PC-3 (cell line): ENCODE measurements around the gene PARP16. TPM values are rescaled to one million over a fixed set of nuclear protein-coding genes. Genes with fewer than 3 reads are reported as not detected.

ENCODE experiments used
- ATAC-seq: fragments of 200-7000 bp; cut with Tn5 transposase; 2 replicates; pipeline ENCODE4 v1.9.1; 2020; ENCODE audit warnings: mild to moderate bottlenecking, moderate library complexity
- BruUV-seq: library from RNA; stranded (reverse); fragments of 400-500 nt; replicated peaks from 2 replicates; lab custom pipeline; 2021; lab: Mats Ljungman, UMichigan
- CTCF ChIA-PET: fragments of 300-600 bp; sonication (Branson Sonifier 250); formaldehyde crosslinking; loops from one replicate; lab custom pipeline; 2022; ENCODE audit warnings: antibody characterized with exemption; lab: Charles Lee
- POLR2A ChIA-PET: fragments of 300-600 bp; sonication (Branson Sonifier 250); formaldehyde crosslinking; loops from one replicate; lab custom pipeline; 2022; ENCODE audit warnings: antibody characterized with exemption; ENCODE audit not compliant: unreplicated experiment; lab: Charles Lee
- DNase-seq: peaks from one replicate; pipeline ENCODE4 v3.0.0-alpha.2; 2015
- H2AFZ ChIP-seq: fragments of 300-600 bp; sonication (generic); 2 replicates; pipeline ENCODE4 v1.6.0; 2016; ENCODE audit warnings: antibody characterized with exemption, low read length
- H3F3A ChIP-seq: fragments of 300-600 bp; sonication (generic); one replicate; pipeline ENCODE4 v1.6.0; 2017; ENCODE audit warnings: antibody characterized with exemption, low read length, control low read depth, mild to moderate bottlenecking; ENCODE audit not compliant: unreplicated experiment
- H3K27ac ChIP-seq: fragments of 300-600 bp; sonication (generic); 2 replicates; pipeline ENCODE4 v1.5.1; 2016; ENCODE audit warnings: mild to moderate bottlenecking, low read length
- H3K27me3 ChIP-seq: fragments of 300-600 bp; sonication (generic); 2 replicates; pipeline ENCODE4 v1.6.1; 2016; ENCODE audit warnings: low read length, mixed read lengths
- H3K36me3 ChIP-seq: fragments of 300-600 bp; sonication (generic); 2 replicates; pipeline ENCODE4 v1.6.1; 2016; ENCODE audit warnings: low read depth, mixed run types, low read length, mixed read lengths
- H3K4me1 ChIP-seq: fragments of 300-600 bp; sonication (generic); 2 replicates; pipeline ENCODE4 v1.5.1; 2016; ENCODE audit warnings: low read length; ENCODE audit not compliant: insufficient read depth
- H3K4me2 ChIP-seq: fragments of 300-600 bp; sonication (generic); 2 replicates; pipeline ENCODE4 v1.6.0; 2016; ENCODE audit warnings: low read length
- H3K4me3 ChIP-seq: fragments of 300-600 bp; sonication (generic); 2 replicates; pipeline ENCODE4 v1.5.1; 2016; ENCODE audit warnings: mild to moderate bottlenecking, low read length, mixed read lengths
- H3K79me2 ChIP-seq: fragments of 300-600 bp; sonication (generic); 2 replicates; pipeline ENCODE4 v1.6.1; 2017; ENCODE audit warnings: low read length, mixed read lengths
- H3K9ac ChIP-seq: fragments of 300-600 bp; sonication (generic); 2 replicates; pipeline ENCODE4 v1.6.0; 2016; ENCODE audit warnings: mild to moderate bottlenecking, low read length
- H3K9me2 ChIP-seq: fragments of 300-600 bp; sonication (generic); replicated peaks from 2 replicates; pipeline ENCODE4 v1.6.1; 2016; ENCODE audit warnings: mixed run types, low read length, mixed read lengths
- H3K9me3 ChIP-seq: fragments of 300-600 bp; sonication (generic); 2 replicates; pipeline ENCODE4 v1.6.1; 2016; ENCODE audit warnings: low read length, mixed read lengths
- H4K20me1 ChIP-seq: fragments of 300-600 bp; sonication (generic); 2 replicates; pipeline ENCODE4 v1.6.1; 2016; ENCODE audit warnings: low read length, mixed read lengths
- EZH2 ChIP-seq: fragments of 300-600 bp; sonication (generic); IDR thresholded peaks from one replicate; pipeline ENCODE4 v1.6.1; 2017; ENCODE audit warnings: antibody characterized with exemption, mild to moderate bottlenecking, low read length; ENCODE audit not compliant: unreplicated experiment
- EZH2phosphoT487 ChIP-seq: fragments of 300-600 bp; sonication (generic); IDR thresholded peaks from 2 replicates; pipeline ENCODE4 v1.6.1; 2018; ENCODE audit warnings: mild to moderate bottlenecking, antibody characterized with exemption, low read length, borderline replicate concordance
- intact Hi-C: fragments of 100-400 bp; cut with micrococcal nuclease; formaldehyde crosslinking; loops from 2 replicates; pipeline ENCODE4 v1.9.0; 2023
- total RNA-seq: library from RNA; depleted of rRNA; stranded (reverse); fragments of >200 nt; gene quantifications from 2 replicates; pipeline ENCODE4 v1.2.3, GENCODE V29; 2014
- TF ChIP-seq, protein P1 (sequence below): fragments of 300-600 bp; sonication (generic); conservative IDR thresholded peaks from 2 replicates; pipeline ENCODE4 v1.5.1; 2017; ENCODE audit warnings: antibody characterized with exemption, low read depth, mild to moderate bottlenecking, low read length

The PARP16 gene
- total RNA-seq, 1 experiment from 2014 or later = 6.4 TPM

DNA sequence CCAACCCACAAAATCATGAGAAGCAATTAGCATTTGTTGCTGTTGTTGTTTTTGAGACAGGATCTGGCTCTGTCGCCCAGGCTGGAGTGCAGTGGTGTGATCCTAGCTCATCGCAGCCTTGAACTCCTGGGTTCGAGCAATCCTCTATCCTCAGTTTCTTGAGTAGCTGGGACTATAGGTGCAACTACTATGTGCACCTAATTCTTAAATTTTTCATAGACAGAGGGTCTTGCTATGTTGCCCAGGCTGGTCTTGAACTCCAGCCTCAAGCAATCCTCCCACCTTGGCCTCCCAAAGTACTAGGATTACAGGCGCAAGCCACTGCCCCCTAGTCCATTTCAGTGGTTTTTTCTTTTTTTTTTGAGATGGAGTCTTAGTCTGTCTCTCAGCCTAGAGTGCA lies 18.3 kb downstream of the PARP16 start:
- Histone ChIP-seq H3K9me3 (no peaks in the 10 kb centered on the region), H3K4me2 (no peak overlapping the region), H3K79me2 (no peaks in the 10 kb centered on the region), H3K36me3 (peaks cover 3% of the 10 kb centered on the region; the same call in 1 of the 2 replicates), H3K27me3 (no peaks in the 10 kb centered on the region), H2AFZ (no peak overlapping the region), H3K9me2 (no peaks in the 10 kb centered on the region), H3K27ac (no peak overlapping the region), H3K4me1 (no peaks in the 10 kb centered on the region), H3K4me3 (no peak overlapping the region), H3K9ac (no peak overlapping the region), H4K20me1 (no peaks in the 10 kb centered on the region), H3F3A (no peaks in the 10 kb centered on the region)
- BruUV-seq = no TSS peak
- CTCF ChIA-PET = no interaction called here
- intact Hi-C loops = no loop called here
- DNase-seq = no peak
- POLR2A ChIA-PET = no interaction called here
- no peak for ATAC-seq
- no peak for TF ChIP-seq EZH2phosphoT487
- TF ChIP-seq, protein P1, sequence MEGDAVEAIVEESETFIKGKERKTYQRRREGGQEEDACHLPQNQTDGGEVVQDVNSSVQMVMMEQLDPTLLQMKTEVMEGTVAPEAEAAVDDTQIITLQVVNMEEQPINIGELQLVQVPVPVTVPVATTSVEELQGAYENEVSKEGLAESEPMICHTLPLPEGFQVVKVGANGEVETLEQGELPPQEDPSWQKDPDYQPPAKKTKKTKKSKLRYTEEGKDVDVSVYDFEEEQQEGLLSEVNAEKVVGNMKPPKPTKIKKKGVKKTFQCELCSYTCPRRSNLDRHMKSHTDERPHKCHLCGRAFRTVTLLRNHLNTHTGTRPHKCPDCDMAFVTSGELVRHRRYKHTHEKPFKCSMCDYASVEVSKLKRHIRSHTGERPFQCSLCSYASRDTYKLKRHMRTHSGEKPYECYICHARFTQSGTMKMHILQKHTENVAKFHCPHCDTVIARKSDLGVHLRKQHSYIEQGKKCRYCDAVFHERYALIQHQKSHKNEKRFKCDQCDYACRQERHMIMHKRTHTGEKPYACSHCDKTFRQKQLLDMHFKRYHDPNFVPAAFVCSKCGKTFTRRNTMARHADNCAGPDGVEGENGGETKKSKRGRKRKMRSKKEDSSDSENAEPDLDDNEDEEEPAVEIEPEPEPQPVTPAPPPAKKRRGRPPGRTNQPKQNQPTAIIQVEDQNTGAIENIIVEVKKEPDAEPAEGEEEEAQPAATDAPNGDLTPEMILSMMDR = no peak
- no peak for TF ChIP-seq EZH2

GRCh38 chr15:65266469-65266868 lies 20.2 kb downstream of the PARP16 start:
- Histone ChIP-seq H3K9ac (no peak overlapping the region), H3K27ac (no peak overlapping the region), H3K79me2 (no peaks in the 10 kb centered on the region), H3K4me2 (no peak overlapping the region), H2AFZ (no peak overlapping the region), H3K9me3 (no peaks in the 10 kb centered on the region), H3K27me3 (no peaks in the 10 kb centered on the region), H3F3A (no peaks in the 10 kb centered on the region), H4K20me1 (no peaks in the 10 kb centered on the region), H3K4me1 (no peaks in the 10 kb centered on the region), H3K36me3 (peaks cover 3% of the 10 kb centered on the region; the same call in 1 of the 2 replicates), H3K4me3 (no peak overlapping the region), H3K9me2 (no peaks in the 10 kb centered on the region)
- POLR2A ChIA-PET = no interaction called here
- CTCF ChIA-PET = no interaction called here
- TF ChIP-seq EZH2 (no peak), EZH2phosphoT487 (no peak)
- TF ChIP-seq, protein P1 = no peak
- DNase-seq = no peak
- BruUV-seq = no TSS peak
- ATAC-seq = no peak
- intact Hi-C loops = no loop called here

DNA sequence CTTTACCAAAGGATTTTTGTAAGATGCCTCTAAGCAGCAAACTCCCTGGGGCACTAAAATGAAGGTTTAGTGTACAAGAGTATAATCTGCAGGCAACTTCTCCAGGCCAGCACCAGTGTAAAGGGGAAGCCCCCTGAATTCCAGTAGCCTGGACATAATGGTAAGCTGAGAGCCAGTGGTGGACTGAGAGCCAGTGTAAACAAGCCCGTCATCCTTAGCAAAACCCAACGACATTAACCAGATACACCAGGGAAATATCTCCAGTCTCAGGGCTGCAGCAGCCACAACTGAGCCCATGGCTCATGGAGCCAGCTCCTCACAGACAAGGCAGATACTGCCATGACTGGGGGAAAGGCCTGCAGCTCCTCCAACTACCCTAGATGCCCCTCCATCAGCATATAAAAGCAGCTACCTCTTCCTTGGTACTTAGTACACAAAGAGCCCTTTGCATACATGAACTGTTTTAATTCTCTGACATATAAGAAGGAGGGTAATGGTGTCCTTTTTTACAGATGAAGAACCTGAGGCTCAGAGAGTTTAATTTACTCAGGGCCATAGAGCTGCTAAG lies 21.7 kb downstream of the PARP16 start:
- ATAC-seq = no peak
- Histone ChIP-seq H3F3A (no peaks in the 10 kb centered on the region), H3K27me3 (no peaks in the 10 kb centered on the region), H3K4me1 (no peaks in the 10 kb centered on the region), H3K36me3 (peaks cover 3% of the 10 kb centered on the region; the same call in 1 of the 2 replicates), H3K9me3 (no peaks in the 10 kb centered on the region), H3K4me2 (no peak overlapping the region), H3K4me3 (no peak overlapping the region), H3K79me2 (no peaks in the 10 kb centered on the region), H2AFZ (no peak overlapping the region), H4K20me1 (no peaks in the 10 kb centered on the region), H3K9ac (no peak overlapping the region), H3K9me2 (no peaks in the 10 kb centered on the region), H3K27ac (no peak overlapping the region)
- DNase-seq = no peak
- no TSS peak for BruUV-seq
- TF ChIP-seq EZH2 (no peak), EZH2phosphoT487 (no peak)
- TF ChIP-seq, protein P1 = no peak
- intact Hi-C loops = no loop called here
- ChIA-PET POLR2A (no interaction called here), CTCF (no interaction called here)
